ENCODE data around the gene GPRC5D. TPM values are rescaled to one million over a fixed set of nuclear protein-coding genes. Genes with fewer than 3 reads are reported as not detected.
A peak's percentile ranks its signal among the peaks of the same experiment; 100 is the strongest.

GPRC5D gene
- total and polyA plus RNA-seq, 7 donors: not detected

- ATAC-seq (no peak), DNase-seq (no peak)
- H3K27me3 ChIP-seq (ENCODE audit: insufficient read depth in 3 of 3, low read length in 2 of 3): peaks cover 0 to 28% (median 2%) of the 10 kb centered on the region in 3 donors
- intact Hi-C loops (cut with DNase I): no loop called here
- no peak for TF ChIP-seq CTCF (IDR thresholded peaks at IDR 0.05)
- no peaks in the 10 kb centered on the region for H3K9me3 ChIP-seq
- H3K4me3 ChIP-seq: no peak overlapping the region
- 97 to 99% (median 97%) methylated on average over 5 of the region's 5 CpGs for WGBS, 3 donors
- H3K27ac ChIP-seq: no peak overlapping the region
- H3K4me1 ChIP-seq: no peaks in the 10 kb centered on the region
- H3K36me3 ChIP-seq (ENCODE audit: insufficient read depth in 1 of 2, low read depth in 1 of 2): no peaks in the 10 kb centered on the region
Observed at GRCh38 chr12:12893438-12893837, 58.5 kb downstream of the GPRC5D start.

GRCh38 chr12:12892681-12893141, 59.3 kb downstream of the GPRC5D start:
- WGBS, 3 donors: 62 to 66% (median 66%) methylated on average over 10 of the region's 10 CpGs
- Histone ChIP-seq H3K36me3 (ENCODE audit: insufficient read depth in 1 of 2, low read depth in 1 of 2) (no peaks in the 10 kb centered on the region), H3K27me3 (ENCODE audit: insufficient read depth in 3 of 3, low read length in 2 of 3) (peaks cover 0 to 32% (median 2%) of the 10 kb centered on the region in 3 donors), H3K27ac (no peak overlapping the region), H3K4me3 (no peak overlapping the region), H3K9me3 (no peaks in the 10 kb centered on the region), H3K4me1 (no peaks in the 10 kb centered on the region)
- intact Hi-C loops (cut with DNase I): no loop called here
- TF ChIP-seq CTCF (IDR thresholded peaks at IDR 0.05): no peak
- ATAC-seq (no peak), DNase-seq (no peak)

- no peak for ATAC-seq
- Histone ChIP-seq H3K36me3 (ENCODE audit: insufficient read depth in 1 of 2, low read depth in 1 of 2) (no peaks in the 10 kb centered on the region), H3K27ac (no peak overlapping the region), H3K4me3 (peak overlapping the region; percentile 70), H3K4me1 (no peaks in the 10 kb centered on the region), H3K27me3 (ENCODE audit: insufficient read depth in 3 of 3, low read length in 2 of 3) (peaks cover 0 to 32% (median 2%) of the 10 kb centered on the region in 3 donors), H3K9me3 (no peaks in the 10 kb centered on the region)
- WGBS, 3 donors: 30 to 36% (median 35%) methylated on average over 7 of the region's 7 CpGs
- intact Hi-C loops (cut with DNase I): no loop called here
- no peak for TF ChIP-seq CTCF (IDR thresholded peaks at IDR 0.05)
- no peak for DNase-seq
Observed at GRCh38 chr12:12891881-12892355, 60.1 kb downstream of the GPRC5D start.

- peak within 1 kb of the TSS; percentile 70 for H3K4me3 ChIP-seq
- ATAC-seq: peak; percentile 70 to 83 (median 81)
- peak; percentile 80 to 89 for DNase-seq
- TF ChIP-seq CTCF (IDR thresholded peaks at IDR 0.05): no peak
- peak within 1 kb of the TSS; percentile 16 for H3K27ac ChIP-seq
- no peaks in the 10 kb centered on the region for H3K4me1 ChIP-seq
- no peaks in the 10 kb centered on the region for H3K9me3 ChIP-seq
- intact Hi-C loops (cut with DNase I): no loop called here
- no peaks in the 10 kb centered on the region for H3K36me3 ChIP-seq (ENCODE audit: insufficient read depth in 1 of 2, low read depth in 1 of 2)
- H3K27me3 ChIP-seq (ENCODE audit: insufficient read depth in 3 of 3, low read length in 2 of 3): peaks cover 0 to 32% (median 2%) of the 10 kb centered on the region in 3 donors
- WGBS, 3 donors: 1 to 2% (median 1%) methylated on average over 38 to 50 of the region's 50 CpGs
Observed at GRCh38 chr12:12891080-12891880, 60.7 kb downstream of the GPRC5D start, which contains the start of gene GPRC5A. Gene GPRC5A, plus strand, starts transcription at chr12:12891562. Its CDS starts 16,688 bp downstream, at chr12:12908250.

Other genes with a start within 250 kb of the GPRC5D start
- 10 to 100 TPM; 32.2 to 61.0 (median 38.0) TPM for gene CDKN1B, start 234.8 kb downstream of the GPRC5D start, total RNA-seq
- 10 to 100 TPM; 20.7 to 62.8 (median 42.4) TPM for gene CDKN1B, start 234.8 kb downstream of the GPRC5D start, polyA plus RNA-seq
- 10 to 100 TPM in 3 of 4 donors, 1 to 10 TPM in 1; 6.1 to 22.6 (median 15.3) TPM for gene APOLD1, start 166.5 kb downstream of the GPRC5D start, total RNA-seq
- 10 to 100 TPM; 13.9 to 19.8 (median 17.0) TPM for gene APOLD1, start 166.5 kb downstream of the GPRC5D start, polyA plus RNA-seq
- 10 to 100 TPM; 39.6 to 51.4 (median 45.7) TPM for gene DDX47, start 138.8 kb downstream of the GPRC5D start, total RNA-seq
- gene DDX47, start 138.8 kb downstream of the GPRC5D start, polyA plus RNA-seq: 10 to 100 TPM; 44.5 to 69.5 (median 65.4) TPM
- under 1 TPM; 0.28 to 0.99 (median 0.36) TPM for gene GPRC5A, start 60.6 kb downstream of the GPRC5D start, total RNA-seq
- under 1 TPM; 0.09 to 0.10 (median 0.09) TPM for gene GPRC5A, start 60.6 kb downstream of the GPRC5D start, polyA plus RNA-seq
- gene HEBP1, start 48.1 kb upstream of the GPRC5D start, total RNA-seq: 10 to 100 TPM; 27.0 to 39.3 (median 35.5) TPM
- 10 to 100 TPM; 19.4 to 38.4 (median 31.5) TPM for gene HEBP1, start 48.1 kb upstream of the GPRC5D start, polyA plus RNA-seq
- gene FAM234B, start 92.2 kb upstream of the GPRC5D start, total RNA-seq: 1 to 10 TPM; 2.1 to 4.0 (median 2.5) TPM
- 1 to 10 TPM in 2 of 3 donors, under 1 TPM in 1; 0.89 to 1.9 (median 1.8) TPM for gene FAM234B, start 92.2 kb upstream of the GPRC5D start, polyA plus RNA-seq
- not detected for gene GSG1, start 151.5 kb upstream of the GPRC5D start, total RNA-seq
- gene GSG1, start 151.5 kb upstream of the GPRC5D start, polyA plus RNA-seq: not detected
- gene EMP1, start 244.6 kb upstream of the GPRC5D start, total RNA-seq: 100 to 1,000 TPM in 1 of 4 donors, 10 to 100 TPM in 3; 49.8 to 123 (median 74.1) TPM
- gene EMP1, start 244.6 kb upstream of the GPRC5D start, polyA plus RNA-seq: 10 to 100 TPM; 11.0 to 28.3 (median 14.4) TPM

Measured in psoas muscle (tissue), 8 donors.